K562 (cell line): ENCODE measurements around the gene PRKAA1. TPM values are rescaled to one million over a fixed set of nuclear protein-coding genes. Genes with fewer than 3 reads are reported as not detected.
A peak's percentile ranks its signal among the peaks of the same experiment; 100 is the strongest.

Source experiments
- E2F8 ChIP-seq: fragments of 450-650 bp; IDR thresholded peaks from 2 replicates; pipeline ENCODE4 v1.7.1; 2018; ENCODE audit warnings: mild to moderate bottlenecking, low read depth; ENCODE audit not compliant: partially characterized antibody
- FOXJ3 ChIP-seq: sonication (generic); formaldehyde crosslinking; IDR thresholded peaks from 2 replicates; pipeline ENCODE4 v1.4.0; 2020; ENCODE audit warnings: mild to moderate bottlenecking, missing genetic modification reagents
- ILF3 ChIP-seq: fragments of 450-650 bp; IDR thresholded peaks from 2 replicates; pipeline ENCODE4 v1.6.1; 2018; ENCODE audit warnings: antibody characterized with exemption, mild to moderate bottlenecking, moderate library complexity, borderline replicate concordance
- MGA ChIP-seq: fragments of 450-650 bp; IDR thresholded peaks from 2 replicates; pipeline ENCODE4 v1.6.1; 2016; ENCODE audit warnings: mild to moderate bottlenecking, moderate library complexity
- NEUROD1 ChIP-seq: fragments of 150-350 bp; IDR thresholded peaks from 2 replicates; pipeline ENCODE4 v1.6.1; 2014; ENCODE audit warnings: borderline replicate concordance, low read length, low read depth; ENCODE audit not compliant: partially characterized antibody
- POLR2AphosphoS2 ChIP-seq: IDR thresholded peaks from 2 replicates; pipeline ENCODE4 v1.6.1; 2012; ENCODE audit warnings: low read length, improper control_type of control experiment
- ZBTB17 ChIP-seq: fragments of 450-650 bp; formaldehyde crosslinking; IDR thresholded peaks from 2 replicates; pipeline ENCODE4 v1.4.0; 2020; ENCODE audit warnings: mild to moderate bottlenecking
- ZBTB8A ChIP-seq: fragments of 450-650 bp; IDR thresholded peaks from 2 replicates; pipeline ENCODE4 v1.6.1; 2018; ENCODE audit warnings: mild to moderate bottlenecking, moderate library complexity; ENCODE audit not compliant: partially characterized antibody
- ZNF507 ChIP-seq: conservative IDR thresholded peaks from 2 replicates; pipeline ENCODE4 v1.6.1; 2017; ENCODE audit warnings: missing genetic modification characterization, missing compliant biosample characterization
- ZNF589 ChIP-seq: fragments of 200-800 bp; sonication (Bioruptor generic); IDR thresholded peaks from 2 replicates; pipeline ENCODE4 v1.6.1; 2016; ENCODE audit warnings: low read depth, missing genetic modification characterization, missing compliant biosample characterization
- polyA plus RNA-seq, 8 experiments: library from polyadenylated mRNA; depleted of rRNA in 4 of 8; stranded (reverse) in 5 of 8; unstranded in 3 of 8; fragments of >200 nt; fragmentation: Nextera tagmentation in 2 of 8; fragmentation: Illumina TruSeq in 1 of 8; extraction: Ambion mirVana in 2 of 8; extraction: Trizol in 1 of 8; gene quantifications; 2 replicates each; pipeline versions ENCODE4 v1.2.1 to v1.2.3, GENCODE V29; 2011 to 2014; ENCODE audit warnings: inconsistent platforms in 1 of 8, missing spikeins in 1 of 8
- total RNA-seq, 7 experiments: library from RNA; depleted of rRNA in 6 of 7; stranded (reverse); fragments of >200 nt in 6 of 7; fragmentation: Illumina TruSeq in 2 of 7; extraction: Trizol in 2 of 7; gene quantifications; 2 replicates each; pipeline versions ENCODE4 v1.2.1 to v1.2.3, GENCODE V29; 2011 to 2021; ENCODE audit warnings: low replicate concordance in 1 of 7

PRKAA1 gene
- total and polyA plus RNA-seq, 9 of the 15 experiments (the other 6 are each of a cell fraction or from before 2014, with no cell fraction given) = 24.5 to 84.0 (median 51.4) TPM

- TF ChIP-seq MGA = peak; percentile 79
- TF ChIP-seq ZBTB17 (CRISPR knock-in tag) = no peak
- no peak for TF ChIP-seq FOXJ3 (CRISPR knock-in tag)
- no peak for TF ChIP-seq ZNF507 (tag)
- peak; percentile 99 for TF ChIP-seq E2F8
- peak; percentile 12; the same call in 1 of the 2 replicates for TF ChIP-seq ZNF589 (CRISPR knock-in tag)
- peak; percentile 93 for TF ChIP-seq POLR2AphosphoS2
- peak; percentile 94 for TF ChIP-seq NEUROD1
- TF ChIP-seq ZBTB8A = no peak
- TF ChIP-seq ILF3 = no peak
Measured at GRCh38 chr5:40834849-40835787, 36.9 kb upstream of the PRKAA1 start, which contains the start of gene RPL37 (continued).
